GM18502 (cell line): Measurements from ENCODE around the gene TOLLIP.

Source experiments
- ATAC-seq: cut with Tn5 transposase; IDR thresholded peaks from one replicate; pipeline ENCODE4 v1.9.1; 2021; ENCODE audit warnings: mild to moderate bottlenecking; ENCODE audit not compliant: unreplicated experiment, poor library complexity

Gene TOLLIP

GRCh38 chr11:1224491-1225385 lies 84.7 kb downstream of the TOLLIP start:
- no peak for ATAC-seq
